T-helper 2 cell treated with Interferon-gamma antibody and Interleukin-4, amounts not matched to agents 5 μg/mL and 100 μg/mL, for 36 hours (primary cell): ENCODE measurements around the gene POLG.
A peak's percentile ranks its signal among the peaks of the same experiment; 100 is the strongest.

Source experiments
- DNase-seq: peaks from one replicate; pipeline ENCODE4 v3.0.0; 2021; ENCODE audit warnings: low spot score
- H3K27ac Mint-ChIP-seq: one replicate; pipeline ENCODE4 v1.8.0; 2021; ENCODE audit warnings: mild to moderate bottlenecking, mixed read lengths
- H3K27me3 Mint-ChIP-seq: one replicate; pipeline ENCODE4 v1.8.0; 2021; ENCODE audit warnings: low read depth, mixed read lengths
- H3K36me3 Mint-ChIP-seq: one replicate; pipeline ENCODE4 v1.8.0; 2021; ENCODE audit warnings: low read depth, mixed read lengths
- H3K4me1 Mint-ChIP-seq: one replicate; pipeline ENCODE4 v1.8.0; 2021; ENCODE audit warnings: low read depth, mixed read lengths
- H3K4me3 Mint-ChIP-seq: one replicate; pipeline ENCODE4 v1.8.0; 2022; ENCODE audit warnings: mild to moderate bottlenecking, moderate library complexity, mixed read lengths
- H3K9me3 Mint-ChIP-seq: one replicate; pipeline ENCODE4 v1.8.0; 2021; ENCODE audit warnings: mixed read lengths

The POLG gene

GRCh38 chr15:89364741-89365450 lies 30.3 kb upstream of the POLG start:
- Mint-ChIP-seq H3K27me3 (peaks cover 85% of the 10 kb centered on the region), H3K27ac (no peak overlapping the region)

GRCh38 chr15:89364341-89364740 lies 29.7 kb upstream of the POLG start:
- DNase-seq, result no peak
- Mint-ChIP-seq H3K9me3 (no peaks in the 10 kb centered on the region), H3K27ac (no peak overlapping the region), H3K27me3 (peaks cover 85% of the 10 kb centered on the region), H3K36me3 (no peaks in the 10 kb centered on the region), H3K4me3 (no peak overlapping the region), H3K4me1 (peaks cover 5% of the 10 kb centered on the region)

More at GRCh38 chr15:89364741-89365450, 30.3 kb upstream of the POLG start:
- Mint-ChIP-seq H3K36me3 (no peaks in the 10 kb centered on the region), H3K9me3 (no peaks in the 10 kb centered on the region), H3K4me3 (no peak overlapping the region), H3K4me1 (peaks cover 5% of the 10 kb centered on the region)
- no peak for DNase-seq

- H3K27me3 Mint-ChIP-seq, result peaks cover 82% of the 10 kb centered on the region
- H3K4me1 Mint-ChIP-seq, result peaks cover 5% of the 10 kb centered on the region
- H3K4me3 Mint-ChIP-seq, result no peak overlapping the region
- DNase-seq, result no peak
- no peaks in the 10 kb centered on the region for H3K36me3 Mint-ChIP-seq
- no peaks in the 10 kb centered on the region for H3K9me3 Mint-ChIP-seq
- no peak overlapping the region for H3K27ac Mint-ChIP-seq
Measured at GRCh38 chr15:89363770-89364169, 29.1 kb upstream of the POLG start.

- peaks cover 5% of the 10 kb centered on the region for H3K4me1 Mint-ChIP-seq
- H3K36me3 Mint-ChIP-seq, result no peaks in the 10 kb centered on the region
- no peaks in the 10 kb centered on the region for H3K9me3 Mint-ChIP-seq
- peaks cover 85% of the 10 kb centered on the region for H3K27me3 Mint-ChIP-seq
- H3K4me3 Mint-ChIP-seq, result no peak overlapping the region
- no peak for DNase-seq
- H3K27ac Mint-ChIP-seq, result no peak overlapping the region
Measured at GRCh38 chr15:89363133-89363532, 28.5 kb upstream of the POLG start.

- Mint-ChIP-seq H3K27ac (no peak overlapping the region), H3K27me3 (peaks cover 91% of the 10 kb centered on the region), H3K36me3 (no peaks in the 10 kb centered on the region), H3K4me3 (no peak overlapping the region), H3K9me3 (no peaks in the 10 kb centered on the region), H3K4me1 (peaks cover 5% of the 10 kb centered on the region)
- DNase-seq, result no peak
Measured at GRCh38 chr15:89362203-89363101, 27.8 kb upstream of the POLG start.

GRCh38 chr15:89361451-89362202 lies 27.0 kb upstream of the POLG start:
- Mint-ChIP-seq H3K4me1 (peaks cover 1% of the 10 kb centered on the region), H3K27me3 (peaks cover 90% of the 10 kb centered on the region), H3K4me3 (no peak overlapping the region), H3K27ac (no peak overlapping the region), H3K9me3 (no peaks in the 10 kb centered on the region), H3K36me3 (no peaks in the 10 kb centered on the region)
- peak; percentile 39 for DNase-seq

GRCh38 chr15:89360294-89360971 lies 25.8 kb upstream of the POLG start:
- Mint-ChIP-seq H3K27me3 (peaks cover 86% of the 10 kb centered on the region), H3K27ac (no peak overlapping the region), H3K4me3 (no peak overlapping the region)

GRCh38 chr15:89359471-89360293 lies 25.1 kb upstream of the POLG start:
- H3K4me1 Mint-ChIP-seq, result peaks cover 1% of the 10 kb centered on the region
- H3K4me3 Mint-ChIP-seq, result peak overlapping the region; percentile 50

More at GRCh38 chr15:89360294-89360971, 25.8 kb upstream of the POLG start:
- no peaks in the 10 kb centered on the region for H3K36me3 Mint-ChIP-seq
- no peak for DNase-seq
- H3K4me1 Mint-ChIP-seq, result peaks cover 1% of the 10 kb centered on the region
- no peaks in the 10 kb centered on the region for H3K9me3 Mint-ChIP-seq

GRCh38 chr15:89358755-89359439 lies 24.3 kb upstream of the POLG start:
- H3K4me3 Mint-ChIP-seq, result peak overlapping the region; percentile 84
- no peak overlapping the region for H3K27ac Mint-ChIP-seq
- H3K36me3 Mint-ChIP-seq, result no peaks in the 10 kb centered on the region
- peak; percentile 80 for DNase-seq
- no peaks in the 10 kb centered on the region for H3K9me3 Mint-ChIP-seq
- peaks cover 1% of the 10 kb centered on the region for H3K4me1 Mint-ChIP-seq
- peaks cover 81% of the 10 kb centered on the region for H3K27me3 Mint-ChIP-seq

More at GRCh38 chr15:89359471-89360293, 25.1 kb upstream of the POLG start:
- no peak overlapping the region for H3K27ac Mint-ChIP-seq
- peaks cover 85% of the 10 kb centered on the region for H3K27me3 Mint-ChIP-seq
- DNase-seq, result no peak
- no peaks in the 10 kb centered on the region for H3K9me3 Mint-ChIP-seq
- H3K36me3 Mint-ChIP-seq, result no peaks in the 10 kb centered on the region

GRCh38 chr15:89358435-89358754 lies 23.8 kb upstream of the POLG start:
- H3K27ac Mint-ChIP-seq, result no peak overlapping the region

GRCh38 chr15:89356634-89357298 lies 22.1 kb upstream of the POLG start:
- H3K4me3 Mint-ChIP-seq, result no peak overlapping the region
- DNase-seq, result no peak
- peaks cover 69% of the 10 kb centered on the region for H3K27me3 Mint-ChIP-seq
- H3K4me1 Mint-ChIP-seq, result peaks cover 1% of the 10 kb centered on the region
- no peak overlapping the region for H3K27ac Mint-ChIP-seq
- H3K36me3 Mint-ChIP-seq, result no peaks in the 10 kb centered on the region
- no peaks in the 10 kb centered on the region for H3K9me3 Mint-ChIP-seq

More at GRCh38 chr15:89358435-89358754, 23.8 kb upstream of the POLG start:
- no peak for DNase-seq
- Mint-ChIP-seq H3K4me3 (peak overlapping the region; percentile 84), H3K4me1 (peaks cover 1% of the 10 kb centered on the region), H3K36me3 (no peaks in the 10 kb centered on the region), H3K27me3 (peaks cover 79% of the 10 kb centered on the region), H3K9me3 (no peaks in the 10 kb centered on the region)

- no peaks in the 10 kb centered on the region for H3K4me1 Mint-ChIP-seq
- no peaks in the 10 kb centered on the region for H3K9me3 Mint-ChIP-seq
- DNase-seq, result no peak
- H3K36me3 Mint-ChIP-seq, result no peaks in the 10 kb centered on the region
- no peak overlapping the region for H3K27ac Mint-ChIP-seq
- no peak overlapping the region for H3K4me3 Mint-ChIP-seq
- H3K27me3 Mint-ChIP-seq, result peaks cover 47% of the 10 kb centered on the region
Measured at GRCh38 chr15:89353991-89354390, 19.4 kb upstream of the POLG start.
